WI38 (cell line): ENCODE measurements around the gene SHC2.
"Not testable (repeated sequence)": the region's sequence is repeated elsewhere in the genome, so short reads cannot be mapped to it uniquely, and the experiment has no call there.

Experiments
- H3K4me3 ChIP-seq: 2 replicates; pipeline ENCODE4 v1.5.1; 2011; ENCODE audit warnings: low read depth, mild to moderate bottlenecking, control low read depth, low read length
- TF ChIP-seq, protein P1 (sequence below): IDR thresholded peaks from 2 replicates; pipeline ENCODE4 v1.5.1; 2012; ENCODE audit warnings: low read depth, mild to moderate bottlenecking, control low read depth, low read length

Gene SHC2

DNA sequence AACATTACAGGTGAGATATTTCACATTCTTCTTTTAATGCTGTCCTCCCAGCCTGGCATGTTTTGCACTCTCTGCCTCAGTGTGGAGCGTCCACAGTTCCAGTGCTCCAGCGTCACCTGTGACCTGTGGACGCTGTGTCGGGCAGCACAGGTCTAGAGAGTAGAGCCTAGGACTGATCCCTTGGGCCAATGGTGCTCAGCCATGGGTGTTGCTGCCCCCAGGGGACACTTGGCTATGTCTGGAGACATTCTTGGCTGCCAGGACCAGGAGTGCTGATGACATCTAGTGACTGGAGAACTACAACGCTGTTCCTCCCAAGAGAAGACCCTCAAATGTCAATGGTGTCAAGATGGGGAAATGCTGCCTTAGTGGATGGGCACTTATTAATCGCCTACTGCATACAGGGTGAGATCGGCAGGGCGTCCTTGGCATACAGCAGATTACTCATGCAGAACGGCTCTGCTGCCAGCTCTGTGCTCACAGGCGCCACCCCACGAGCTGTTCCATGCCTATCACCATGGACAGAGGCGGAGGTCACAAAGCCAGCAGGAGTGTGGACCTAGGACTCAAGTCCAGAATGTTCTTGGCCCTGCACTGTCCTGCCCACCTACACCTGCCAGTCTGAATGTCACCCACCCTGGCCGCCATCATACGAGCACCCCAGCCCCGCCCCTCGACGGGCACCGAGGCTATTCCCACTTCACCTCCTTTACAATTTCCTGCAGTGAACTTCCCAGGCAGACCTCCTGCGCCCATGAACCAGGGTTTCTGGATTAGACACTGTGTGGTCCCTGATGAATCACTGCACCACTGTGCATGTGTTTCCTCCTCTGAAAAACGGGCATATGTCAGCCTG lies 21.6 kb upstream of the SHC2 start:
- TF ChIP-seq, protein P1, sequence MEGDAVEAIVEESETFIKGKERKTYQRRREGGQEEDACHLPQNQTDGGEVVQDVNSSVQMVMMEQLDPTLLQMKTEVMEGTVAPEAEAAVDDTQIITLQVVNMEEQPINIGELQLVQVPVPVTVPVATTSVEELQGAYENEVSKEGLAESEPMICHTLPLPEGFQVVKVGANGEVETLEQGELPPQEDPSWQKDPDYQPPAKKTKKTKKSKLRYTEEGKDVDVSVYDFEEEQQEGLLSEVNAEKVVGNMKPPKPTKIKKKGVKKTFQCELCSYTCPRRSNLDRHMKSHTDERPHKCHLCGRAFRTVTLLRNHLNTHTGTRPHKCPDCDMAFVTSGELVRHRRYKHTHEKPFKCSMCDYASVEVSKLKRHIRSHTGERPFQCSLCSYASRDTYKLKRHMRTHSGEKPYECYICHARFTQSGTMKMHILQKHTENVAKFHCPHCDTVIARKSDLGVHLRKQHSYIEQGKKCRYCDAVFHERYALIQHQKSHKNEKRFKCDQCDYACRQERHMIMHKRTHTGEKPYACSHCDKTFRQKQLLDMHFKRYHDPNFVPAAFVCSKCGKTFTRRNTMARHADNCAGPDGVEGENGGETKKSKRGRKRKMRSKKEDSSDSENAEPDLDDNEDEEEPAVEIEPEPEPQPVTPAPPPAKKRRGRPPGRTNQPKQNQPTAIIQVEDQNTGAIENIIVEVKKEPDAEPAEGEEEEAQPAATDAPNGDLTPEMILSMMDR = no peak
- no peak overlapping the region for H3K4me3 ChIP-seq

DNA sequence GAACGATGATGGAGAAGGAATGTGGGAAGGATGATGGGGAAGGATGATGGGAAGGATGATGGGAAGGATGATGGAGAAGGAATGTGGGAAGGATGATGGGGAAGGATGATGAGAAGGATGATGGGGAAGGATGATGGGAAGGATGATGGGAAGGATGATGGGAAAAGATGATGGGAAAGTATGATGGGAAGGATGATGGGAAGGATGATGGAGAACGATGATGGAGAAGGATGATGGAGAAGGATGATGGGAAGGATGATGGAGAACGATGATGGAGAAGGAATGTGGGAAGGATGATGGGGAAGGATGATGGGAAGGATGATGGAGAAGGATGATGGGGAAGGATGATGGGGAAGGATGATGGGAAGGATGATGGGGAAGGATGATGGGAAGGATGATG lies 20.3 kb upstream of the SHC2 start:
- not testable (repeated sequence) for H3K4me3 ChIP-seq

DNA sequence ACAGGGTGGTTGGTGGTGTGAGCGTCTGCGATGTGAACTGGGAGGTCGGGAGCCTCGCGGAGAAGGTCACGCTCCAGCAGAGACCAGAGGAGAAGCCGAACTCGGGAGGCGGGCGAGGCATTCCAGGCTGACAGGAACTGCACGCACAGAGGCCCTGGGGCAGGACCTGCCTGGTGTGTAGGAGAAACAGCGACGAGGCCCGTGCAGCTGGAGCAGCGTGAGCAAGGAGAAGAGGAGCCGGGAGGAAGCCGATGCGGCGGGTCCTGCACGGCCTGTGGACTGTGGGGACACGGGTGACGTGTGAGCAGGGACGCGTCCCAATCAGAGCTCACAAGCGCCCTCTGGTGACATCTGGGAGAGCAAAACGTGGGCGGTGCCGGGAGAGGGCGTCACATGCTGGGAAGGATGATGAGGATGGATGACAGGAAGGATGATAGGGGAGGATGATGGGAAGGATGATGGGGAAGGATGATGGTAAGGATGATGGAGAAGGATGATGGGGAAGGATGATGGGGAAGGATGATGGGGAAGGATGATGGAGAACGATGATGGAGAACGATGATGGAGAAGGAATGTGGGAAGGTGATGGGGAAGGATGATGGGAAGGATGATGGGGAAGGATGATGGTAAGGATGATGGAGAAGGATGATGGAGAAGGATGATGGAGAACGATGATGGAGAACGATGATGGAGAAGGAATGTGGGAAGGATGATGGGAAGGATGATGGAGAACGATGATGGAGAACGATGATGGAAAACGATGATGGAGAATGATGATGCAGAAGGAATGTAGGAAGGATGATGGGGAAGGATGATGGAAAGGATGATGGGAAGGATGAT lies 19.4 kb upstream of the SHC2 start:
- TF ChIP-seq, protein P1 = peak; percentile 63
- H3K4me3 ChIP-seq = peak overlapping the region; percentile 35; the same call in 1 of the 2 replicates

GRCh38 chr19:478976-479375 lies 18.1 kb upstream of the SHC2 start:
- TF ChIP-seq, protein P1 = no peak
- H3K4me3 ChIP-seq = no peak overlapping the region

- TF ChIP-seq, protein P1 = no peak
- H3K4me3 ChIP-seq = no peak overlapping the region
Observed at GRCh38 chr19:478236-478903, 17.5 kb upstream of the SHC2 start.

GRCh38 chr19:475360-475759 lies 14.5 kb upstream of the SHC2 start:
- TF ChIP-seq, protein P1 = no peak

More at GRCh38 chr19:475360-475759, 14.5 kb upstream of the SHC2 start:
- no peak overlapping the region for H3K4me3 ChIP-seq
